ENCODE measurements around the gene CLEC19A.

DNA sequence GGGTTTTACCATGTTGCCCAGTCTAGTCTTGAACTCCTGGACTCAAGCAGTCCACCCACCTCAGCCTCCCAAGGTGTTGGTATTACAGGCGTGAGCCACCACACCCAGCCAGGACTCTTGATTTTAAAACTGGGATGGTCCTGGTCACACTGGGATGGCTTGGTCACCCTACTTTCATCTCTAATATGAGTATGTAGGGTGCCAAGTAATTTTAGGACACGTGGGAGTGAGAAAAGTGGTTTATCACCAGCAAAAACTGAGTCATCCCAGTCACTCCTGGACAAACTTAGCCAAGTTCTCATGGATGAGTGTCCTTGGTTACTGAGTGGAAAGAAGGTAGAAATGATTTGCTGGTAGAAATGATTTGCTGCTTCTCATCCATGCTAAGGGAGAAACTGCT lies 9.9 kb downstream of the CLEC19A start:
- TF ChIP-seq, protein P1, sequence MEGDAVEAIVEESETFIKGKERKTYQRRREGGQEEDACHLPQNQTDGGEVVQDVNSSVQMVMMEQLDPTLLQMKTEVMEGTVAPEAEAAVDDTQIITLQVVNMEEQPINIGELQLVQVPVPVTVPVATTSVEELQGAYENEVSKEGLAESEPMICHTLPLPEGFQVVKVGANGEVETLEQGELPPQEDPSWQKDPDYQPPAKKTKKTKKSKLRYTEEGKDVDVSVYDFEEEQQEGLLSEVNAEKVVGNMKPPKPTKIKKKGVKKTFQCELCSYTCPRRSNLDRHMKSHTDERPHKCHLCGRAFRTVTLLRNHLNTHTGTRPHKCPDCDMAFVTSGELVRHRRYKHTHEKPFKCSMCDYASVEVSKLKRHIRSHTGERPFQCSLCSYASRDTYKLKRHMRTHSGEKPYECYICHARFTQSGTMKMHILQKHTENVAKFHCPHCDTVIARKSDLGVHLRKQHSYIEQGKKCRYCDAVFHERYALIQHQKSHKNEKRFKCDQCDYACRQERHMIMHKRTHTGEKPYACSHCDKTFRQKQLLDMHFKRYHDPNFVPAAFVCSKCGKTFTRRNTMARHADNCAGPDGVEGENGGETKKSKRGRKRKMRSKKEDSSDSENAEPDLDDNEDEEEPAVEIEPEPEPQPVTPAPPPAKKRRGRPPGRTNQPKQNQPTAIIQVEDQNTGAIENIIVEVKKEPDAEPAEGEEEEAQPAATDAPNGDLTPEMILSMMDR (conservative IDR thresholded peaks at IDR 0.05; ENCODE audit: low read depth, low read length), result no peak
- no peak for TF ChIP-seq EZH2 (IDR thresholded peaks at IDR 0.05; ENCODE audit: borderline replicate concordance, low read depth, low read length, poor library complexity, severe bottlenecking)
